ENCODE data around the gene RGL1. TPM values are rescaled to one million over a fixed set of nuclear protein-coding genes. Genes with fewer than 3 reads are reported as not detected.
A peak's percentile ranks its signal among the peaks of the same experiment; 100 is the strongest.

RGL1 gene
- total RNA-seq, 1 donor from 2014 or later: 20.9 TPM

GRCh38 chr1:183915625-183916510, 110.9 kb downstream of the RGL1 start:
- DNase-seq (ENCODE audit: low spot score): peak; percentile 85

GRCh38 chr1:183916574-183916973, 111.7 kb downstream of the RGL1 start:
- DNase-seq (ENCODE audit: low spot score): no peak

GRCh38 chr1:183918589-183918988, 113.7 kb downstream of the RGL1 start:
- no peak for DNase-seq (ENCODE audit: low spot score)

GRCh38 chr1:183920651-183921050, 115.7 kb downstream of the RGL1 start:
- DNase-seq (ENCODE audit: low spot score): no peak

GRCh38 chr1:183922197-183922596, 117.3 kb downstream of the RGL1 start:
- DNase-seq (ENCODE audit: low spot score): no peak

GRCh38 chr1:183925947-183926346, 121.0 kb downstream of the RGL1 start:
- DNase-seq (ENCODE audit: low spot score): no peak

- DNase-seq (ENCODE audit: low spot score): no peak
Observed at GRCh38 chr1:183926983-183927382, 122.1 kb downstream of the RGL1 start.

GRCh38 chr1:183931646-183932271, 126.8 kb downstream of the RGL1 start:
- DNase-seq (ENCODE audit: low spot score): no peak

GRCh38 chr1:183932412-183932811, 127.5 kb downstream of the RGL1 start:
- peak; percentile 74 for DNase-seq (ENCODE audit: low spot score)

- DNase-seq (ENCODE audit: low spot score): no peak
Observed at GRCh38 chr1:183933528-183934179, 128.7 kb downstream of the RGL1 start.

- no peak for DNase-seq (ENCODE audit: low spot score)
Observed at GRCh38 chr1:183934314-183934713, 129.4 kb downstream of the RGL1 start.

- no peak for DNase-seq (ENCODE audit: low spot score)
Observed at GRCh38 chr1:183936009-183936408, 131.1 kb downstream of the RGL1 start.

- DNase-seq (ENCODE audit: low spot score): no peak
Observed at GRCh38 chr1:183936791-183937190, 131.9 kb downstream of the RGL1 start.

GRCh38 chr1:183937611-183938010, 132.7 kb downstream of the RGL1 start:
- no peak for DNase-seq (ENCODE audit: low spot score)

- DNase-seq (ENCODE audit: low spot score): no peak
Observed at GRCh38 chr1:183941001-183941400, 136.1 kb downstream of the RGL1 start.

- DNase-seq (ENCODE audit: low spot score): no peak
Observed at GRCh38 chr1:183942933-183943693, 138.2 kb downstream of the RGL1 start.

GRCh38 chr1:183945428-183946319, 140.8 kb downstream of the RGL1 start:
- DNase-seq (ENCODE audit: low spot score): no peak

GRCh38 chr1:183946320-183946613, 141.3 kb downstream of the RGL1 start:
- DNase-seq (ENCODE audit: low spot score): no peak

- no peak for DNase-seq (ENCODE audit: low spot score)
Observed at GRCh38 chr1:183947988-183948387, 143.1 kb downstream of the RGL1 start.

GRCh38 chr1:183952101-183952500, 147.2 kb downstream of the RGL1 start:
- DNase-seq (ENCODE audit: low spot score): no peak

- DNase-seq (ENCODE audit: low spot score): no peak
Observed at GRCh38 chr1:183953031-183953430, 148.1 kb downstream of the RGL1 start.

Data from ureter (tissue), 1 donor.